ENCODE data around the gene NDUFAF2.
"Not testable (repeated sequence)": the region's sequence is repeated elsewhere in the genome, so short reads cannot be mapped to it uniquely, and the experiment has no call there.

The NDUFAF2 gene

DNA sequence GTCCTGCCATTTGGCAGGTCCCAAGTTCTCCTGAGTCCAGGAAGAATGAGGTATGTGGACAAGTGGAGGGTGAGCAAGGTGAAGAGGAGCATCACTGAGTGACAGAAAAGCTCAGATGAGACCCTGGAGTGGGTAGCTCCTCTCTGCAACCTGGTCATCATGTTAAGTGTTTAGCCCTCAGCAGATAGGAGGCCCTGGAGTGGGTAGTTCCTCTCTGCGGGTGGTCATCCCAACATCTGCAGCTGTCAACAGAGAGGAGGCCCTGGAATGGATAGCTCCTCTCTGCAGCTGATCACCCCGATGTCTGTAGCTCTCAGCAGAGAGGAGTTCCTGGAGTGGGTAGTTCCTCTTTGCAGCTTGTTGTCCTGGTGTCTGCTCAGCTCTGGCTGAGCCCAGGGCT lies 48.4 kb downstream of the NDUFAF2 start:
- DNase-seq (ENCODE audit: low spot score), result no peak

DNA sequence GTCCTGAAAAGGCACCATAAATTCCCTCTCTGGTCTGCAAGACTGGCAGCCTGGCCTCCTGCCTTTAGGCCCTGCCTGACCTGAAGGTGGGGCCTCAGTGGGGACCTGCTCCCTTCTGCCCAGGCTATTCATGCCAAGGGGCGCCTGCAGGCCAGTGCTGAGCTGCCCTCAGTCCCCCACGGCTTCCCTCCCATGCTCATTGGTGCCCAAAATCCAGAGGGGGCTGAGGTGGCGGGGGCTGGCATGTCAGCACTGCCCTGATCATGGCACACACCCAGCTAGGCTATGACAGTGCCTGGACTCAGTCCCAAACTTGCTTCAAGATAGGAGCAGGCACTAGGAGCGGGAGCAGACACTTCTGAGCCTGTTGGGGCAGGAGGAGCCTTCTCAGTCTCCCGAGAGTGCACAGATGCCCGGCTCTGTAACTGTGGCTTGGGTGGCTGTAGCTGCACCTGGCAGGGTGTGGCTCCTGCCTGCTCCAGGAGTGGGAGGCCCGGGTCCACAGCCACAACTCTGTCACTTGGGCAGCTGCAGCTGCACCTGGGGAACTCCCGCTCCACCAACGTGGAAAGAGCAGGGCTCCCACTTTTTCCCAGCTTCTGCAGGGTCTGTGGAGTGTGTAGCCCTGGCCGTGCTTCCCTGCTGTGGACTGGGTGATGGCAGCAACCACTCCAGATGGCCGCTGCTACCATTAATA lies 49.0 kb downstream of the NDUFAF2 start:
- no peak for DNase-seq (ENCODE audit: low spot score)

DNA sequence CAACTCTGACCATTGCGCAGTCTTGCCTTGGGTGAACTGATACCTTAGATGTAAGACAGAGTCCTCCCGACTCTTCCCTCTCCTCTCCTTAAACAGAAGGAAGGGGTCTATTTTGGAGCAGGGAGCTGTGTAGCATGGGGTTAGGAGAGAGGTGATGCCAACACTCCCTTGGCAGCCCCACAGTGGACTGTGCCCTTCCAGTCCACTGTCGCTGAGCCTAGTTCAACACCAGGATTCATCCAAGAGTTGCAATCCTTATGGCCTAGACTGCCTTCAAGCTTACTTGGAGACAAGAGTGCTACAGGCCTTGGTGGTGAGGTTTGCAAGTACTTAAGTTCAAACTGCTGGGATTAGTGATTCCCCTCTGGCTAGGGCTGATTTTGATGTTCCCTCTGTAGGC lies 51.4 kb downstream of the NDUFAF2 start:
- no peak for DNase-seq (ENCODE audit: low spot score)

DNA sequence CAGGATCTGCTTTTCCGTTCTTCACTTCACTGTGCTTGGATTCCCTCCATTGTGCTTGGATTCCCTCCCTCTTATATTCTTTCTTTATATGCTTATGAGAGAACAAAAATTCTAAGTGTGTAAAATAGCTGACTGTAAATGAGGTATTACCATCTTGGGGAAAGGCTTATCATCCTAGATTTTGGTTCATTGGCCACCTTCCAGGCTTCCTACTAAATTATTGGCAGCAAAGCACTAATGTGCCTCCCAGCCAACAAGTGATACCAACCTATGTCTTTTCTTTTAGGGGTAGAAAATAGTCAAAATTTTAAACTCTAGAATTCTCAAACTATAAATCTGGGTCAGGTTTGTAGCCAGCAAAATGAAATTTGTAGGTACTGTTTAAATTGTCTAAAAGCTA lies 52.7 kb downstream of the NDUFAF2 start:
- no peak for DNase-seq (ENCODE audit: low spot score)

DNA sequence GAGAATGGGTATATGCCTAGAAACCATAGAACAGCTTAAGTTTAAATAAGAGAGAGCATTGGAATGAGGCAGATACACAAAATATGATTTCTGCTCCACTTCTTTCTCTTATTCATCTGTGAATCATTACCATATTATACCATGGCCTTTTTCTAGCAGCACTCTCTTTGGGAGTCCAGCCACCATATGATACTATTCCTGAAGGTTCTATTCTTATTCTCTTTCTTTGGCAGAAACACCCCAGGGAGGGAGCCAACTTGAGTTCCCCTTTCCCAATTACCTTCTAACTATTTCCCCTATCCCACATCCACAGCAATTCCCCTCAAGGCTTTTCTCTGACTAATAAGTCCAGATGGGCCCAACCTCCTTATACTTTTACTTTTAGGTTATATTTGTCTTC lies 55.9 kb downstream of the NDUFAF2 start:
- DNase-seq (ENCODE audit: low spot score), result no peak

DNA sequence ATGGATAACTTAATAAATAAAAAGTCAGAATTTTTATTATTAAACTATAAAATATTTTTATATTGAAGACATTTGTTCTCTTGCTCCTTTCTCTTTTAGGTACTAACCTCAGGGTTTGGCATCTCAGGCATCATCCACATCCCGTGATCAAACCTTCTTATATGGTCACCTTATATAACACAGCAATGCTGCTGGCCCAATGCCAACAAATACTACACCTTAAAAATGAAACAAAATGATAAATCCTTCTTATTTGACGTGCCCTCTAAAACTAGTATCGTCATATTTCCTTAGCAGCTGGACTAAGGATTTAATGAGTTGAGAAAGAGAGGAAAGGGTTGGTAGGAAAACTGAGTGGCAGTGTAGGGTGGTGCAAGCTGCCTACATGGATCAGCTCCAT lies 56.6 kb downstream of the NDUFAF2 start:
- DNase-seq (ENCODE audit: low spot score), result no peak

DNA sequence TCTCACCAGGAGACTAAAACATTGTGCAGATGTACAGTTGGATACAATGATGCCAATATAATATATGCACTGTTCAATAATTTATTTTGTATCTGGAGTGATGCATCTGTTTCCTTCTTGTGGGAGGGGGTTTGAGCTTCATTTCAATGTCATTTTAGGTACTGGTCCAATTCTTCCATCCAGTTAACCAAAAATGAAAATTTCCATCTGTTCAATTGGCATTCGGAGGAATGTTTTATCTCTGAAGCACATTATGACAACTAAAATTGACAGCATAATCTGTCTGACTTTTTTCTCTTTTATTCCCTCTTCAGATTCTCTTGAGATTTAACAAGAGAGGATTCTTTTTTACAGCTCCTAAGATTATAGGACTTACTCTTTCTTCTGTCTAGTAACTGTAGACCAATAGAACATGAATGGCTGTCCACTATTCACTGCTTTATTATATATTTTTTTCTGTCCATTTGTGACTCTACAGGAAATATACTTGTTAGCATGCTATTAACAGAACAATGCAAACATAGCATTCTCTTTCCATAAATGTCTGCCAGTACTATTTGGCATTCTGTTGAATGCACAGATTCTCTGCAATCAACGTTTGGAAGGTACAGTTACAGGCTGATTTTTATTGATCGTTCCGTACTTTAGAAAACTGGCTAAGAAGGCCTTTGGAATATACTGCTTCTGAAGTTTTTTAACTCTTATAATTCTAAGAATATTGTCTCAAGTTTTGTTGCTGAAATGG lies 57.8 kb downstream of the NDUFAF2 start:
- DNase-seq (ENCODE audit: low spot score), result no peak

DNA sequence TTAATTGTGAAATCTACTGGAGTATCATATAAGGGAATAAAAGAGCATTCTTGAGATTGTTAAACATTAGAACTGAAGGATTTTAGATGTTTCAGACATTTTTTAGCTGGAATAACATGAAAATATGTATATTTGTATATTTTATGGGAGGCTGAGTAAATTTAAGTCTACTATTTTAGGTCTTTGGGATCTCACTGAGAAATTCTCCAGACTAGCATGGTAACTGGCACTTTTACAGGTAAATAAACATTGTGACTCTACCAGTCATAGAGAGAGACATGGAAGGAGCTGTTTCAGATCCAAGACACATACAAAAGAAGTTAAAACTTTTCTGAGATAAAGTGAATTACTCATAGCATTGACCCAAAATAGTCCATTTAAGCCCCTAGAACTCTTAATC lies 59.4 kb downstream of the NDUFAF2 start:
- no peak for DNase-seq (ENCODE audit: low spot score)

DNA sequence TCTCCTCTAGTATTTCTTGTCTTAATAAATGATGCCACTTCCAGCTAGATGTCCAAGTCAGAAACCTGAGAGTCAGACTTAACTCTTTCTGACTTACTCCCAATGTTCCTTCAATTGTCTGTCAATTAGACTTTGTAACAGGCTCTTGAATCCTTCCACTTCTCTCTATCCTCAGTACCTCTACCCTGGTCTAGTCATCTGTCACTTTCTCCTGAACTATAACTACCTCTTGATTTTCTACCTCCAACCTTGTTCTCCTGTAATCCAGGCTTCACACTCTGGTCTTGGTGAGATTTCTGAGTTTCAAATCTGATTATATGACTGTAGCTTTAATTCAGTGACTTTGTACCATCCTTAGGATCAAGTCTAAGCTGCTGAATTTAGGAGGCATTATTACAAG lies 64.9 kb downstream of the NDUFAF2 start:
- DNase-seq (ENCODE audit: low spot score), result no peak

DNA sequence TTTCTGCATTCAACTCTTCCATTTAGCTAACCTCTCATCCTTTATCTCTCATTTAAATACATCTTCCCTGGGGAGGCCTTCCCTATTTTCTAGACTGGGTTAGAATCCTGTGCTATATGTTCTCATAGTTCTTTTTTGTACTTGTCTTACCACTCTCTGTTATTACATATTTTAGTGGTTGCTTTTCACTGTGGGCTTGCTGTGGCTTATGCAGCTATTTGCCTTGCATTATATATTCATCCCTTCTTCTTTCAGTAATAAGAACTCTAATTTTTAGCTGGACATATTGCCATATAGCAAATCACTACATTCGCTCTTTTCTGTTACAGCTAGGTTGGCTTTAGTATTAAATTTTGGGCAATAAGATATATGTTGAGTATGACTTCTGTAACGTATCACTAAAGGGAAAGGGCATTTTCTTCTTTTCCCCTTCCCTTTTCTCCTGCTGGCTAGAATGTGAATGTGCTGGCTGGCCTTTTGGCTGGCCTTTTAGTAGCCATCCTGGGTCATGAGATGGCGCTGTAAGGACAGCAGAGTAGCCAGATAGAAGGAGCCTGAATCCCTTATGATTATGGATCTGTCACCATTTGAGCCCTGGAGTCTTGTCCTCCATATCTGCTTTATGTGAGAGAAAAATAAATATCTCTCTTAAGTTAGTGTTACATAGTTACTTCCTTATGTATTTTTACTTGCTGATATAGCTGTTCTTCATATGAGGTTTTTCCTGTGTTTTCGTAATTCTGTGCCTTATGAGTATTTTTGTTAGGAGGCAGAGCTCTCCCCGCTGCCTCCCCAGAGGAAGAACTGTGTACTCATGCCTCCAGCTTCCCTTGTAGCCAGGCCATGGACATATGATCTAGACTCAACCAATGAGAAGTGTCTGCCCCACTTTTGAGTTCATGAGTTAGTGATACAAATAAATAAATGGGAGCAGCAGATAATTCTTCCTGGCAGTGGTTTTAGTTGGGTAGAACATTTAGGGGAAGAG lies 65.8 kb downstream of the NDUFAF2 start:
- DNase-seq (ENCODE audit: low spot score), result no peak

DNA sequence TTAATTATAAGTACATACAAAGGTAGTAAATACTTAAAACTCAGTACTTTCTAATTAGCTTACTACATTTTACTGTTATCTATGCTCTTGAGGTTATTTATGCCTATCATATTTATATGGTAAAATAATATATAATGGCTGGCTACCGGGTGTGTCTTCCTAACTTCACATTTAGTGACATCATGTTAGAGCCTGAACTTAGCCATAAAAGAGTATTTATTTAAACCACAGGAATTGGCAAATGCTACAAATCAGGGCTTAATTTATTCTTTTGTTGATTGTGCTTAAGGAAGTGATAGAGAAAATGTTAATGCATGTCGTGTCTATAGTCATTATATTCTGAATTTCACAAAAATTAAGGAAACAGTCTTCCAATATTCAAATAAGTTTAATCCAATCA lies 73.1 kb downstream of the NDUFAF2 start:
- DNase-seq (ENCODE audit: low spot score), result no peak

DNA sequence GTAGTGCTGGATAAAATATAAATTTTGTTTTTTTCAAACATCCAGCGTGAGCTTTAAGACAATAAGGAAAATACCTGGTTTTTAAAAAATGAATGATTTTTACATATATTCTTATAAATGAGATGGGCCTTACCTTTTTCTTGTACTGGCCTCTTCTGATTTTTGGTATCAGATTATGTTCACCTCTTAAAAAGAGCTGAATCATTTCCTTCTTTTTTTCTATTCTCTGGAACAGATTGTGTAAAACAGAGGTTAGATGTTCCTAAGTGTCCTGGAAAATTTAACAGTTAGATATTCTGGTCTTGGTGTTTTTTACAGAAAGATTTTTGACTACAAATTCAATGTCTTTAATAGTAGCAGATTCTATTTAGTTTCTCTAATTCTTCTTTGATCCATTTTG lies 74.6 kb downstream of the NDUFAF2 start:
- DNase-seq (ENCODE audit: low spot score), result no peak

DNA sequence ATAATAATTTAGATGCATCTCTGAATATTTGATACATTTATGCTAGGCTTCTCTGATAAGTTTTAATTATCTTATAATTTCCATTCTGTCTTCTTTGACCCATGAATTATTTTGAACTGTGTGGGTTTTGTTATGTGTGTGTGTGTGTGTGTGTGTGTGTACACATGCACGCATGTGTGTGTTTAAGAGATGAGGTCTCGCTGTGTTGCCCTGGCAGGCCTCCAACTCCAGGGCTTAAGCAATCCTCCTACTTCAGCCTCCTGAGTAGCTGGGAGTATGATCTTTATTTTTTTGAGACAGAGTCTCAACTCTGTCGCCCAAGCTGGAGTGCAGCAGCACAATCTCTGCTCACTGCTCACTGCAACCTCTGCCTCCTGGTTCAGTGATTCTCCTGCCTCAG lies 75.4 kb downstream of the NDUFAF2 start:
- DNase-seq (ENCODE audit: low spot score), result no peak

DNA sequence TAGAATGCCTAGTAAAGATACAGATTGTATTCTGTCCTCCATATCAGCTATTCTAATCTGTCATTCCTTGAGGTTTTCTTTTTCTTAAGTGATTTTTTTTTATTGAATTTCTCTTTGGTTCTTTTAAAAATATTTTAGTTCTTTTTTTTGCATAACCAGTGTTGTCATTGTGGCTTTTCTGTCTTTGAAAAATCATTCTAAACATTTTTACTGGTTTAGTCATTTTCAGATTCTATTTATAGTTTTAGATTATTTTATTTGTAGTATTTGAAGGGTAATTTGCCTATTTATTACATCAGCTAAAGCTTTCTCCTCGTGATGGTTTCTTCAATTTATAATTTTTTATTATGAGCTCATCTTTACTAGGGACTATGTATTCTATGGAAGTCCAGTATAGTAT lies 78.1 kb downstream of the NDUFAF2 start:
- no peak for DNase-seq (ENCODE audit: low spot score)

DNA sequence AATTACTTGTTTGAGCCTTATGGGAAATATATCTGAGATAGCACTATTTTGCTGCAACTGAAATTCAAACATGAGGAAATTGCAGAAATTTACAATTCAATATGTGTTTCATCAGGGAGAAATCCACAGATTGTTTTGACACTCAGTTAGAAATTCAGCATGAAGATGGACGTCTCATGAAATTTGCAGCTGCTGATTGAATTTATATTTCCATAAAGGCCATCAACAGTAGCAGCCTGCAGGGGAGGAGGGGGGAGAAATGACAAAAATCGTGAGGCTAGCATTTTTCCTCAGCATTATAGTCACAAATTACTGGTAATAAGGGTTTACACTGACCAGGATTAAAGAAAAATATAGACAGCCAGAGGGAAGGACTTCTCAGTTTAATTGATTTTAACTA lies 81.0 kb downstream of the NDUFAF2 start:
- DNase-seq (ENCODE audit: low spot score), result no peak

DNA sequence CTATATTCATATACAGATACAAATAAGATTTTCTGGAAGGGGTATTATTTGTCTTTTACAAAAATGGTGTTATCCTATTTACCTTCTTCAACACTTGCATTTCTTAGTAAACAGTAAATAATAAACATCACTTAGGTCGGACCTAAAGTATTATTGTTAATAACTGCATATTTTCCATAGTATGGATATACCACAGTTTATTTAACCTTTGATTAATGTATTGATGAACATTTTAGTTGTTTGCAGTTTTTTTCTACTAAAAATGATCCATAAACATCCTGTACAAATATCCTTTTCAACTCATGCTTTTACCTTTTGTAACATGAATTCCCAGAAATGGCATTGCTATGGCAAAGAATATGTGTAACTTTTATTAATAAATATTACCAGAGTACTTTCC lies 83.4 kb downstream of the NDUFAF2 start:
- DNase-seq (ENCODE audit: low spot score), result no peak

DNA sequence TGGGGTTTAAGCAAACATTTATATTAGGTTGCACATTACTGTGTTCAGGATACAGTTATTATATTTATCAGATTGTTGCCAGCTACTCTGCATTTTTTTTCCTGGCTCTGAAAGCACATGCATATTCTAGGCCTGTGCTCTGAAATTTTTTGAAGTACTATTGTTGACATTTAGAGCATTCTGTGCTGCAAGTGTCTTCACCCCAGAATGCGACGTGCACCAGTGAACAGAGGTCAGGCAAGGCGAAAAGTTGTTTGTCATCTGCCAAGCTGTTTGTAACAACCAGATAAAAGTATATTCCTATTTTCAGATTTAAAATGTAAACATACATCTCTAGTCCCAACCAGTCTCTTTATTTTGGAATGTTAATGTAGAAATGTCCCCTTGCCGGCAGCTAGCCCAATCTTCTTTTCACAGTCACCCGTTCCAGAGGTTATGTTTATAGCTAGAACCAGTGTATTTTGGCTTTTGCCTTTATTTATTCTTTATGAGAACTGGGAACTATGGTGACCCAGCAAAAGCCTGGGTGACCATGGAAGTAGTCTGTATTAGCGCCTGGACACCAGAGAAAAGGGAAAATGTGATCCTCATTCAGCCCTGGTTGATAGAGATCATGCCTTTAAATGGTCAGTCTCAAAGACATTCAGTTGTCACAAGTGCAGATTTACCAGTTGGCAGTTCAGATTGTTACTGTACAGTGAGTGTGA lies 84.6 kb downstream of the NDUFAF2 start:
- DNase-seq (ENCODE audit: low spot score), result no peak

DNA sequence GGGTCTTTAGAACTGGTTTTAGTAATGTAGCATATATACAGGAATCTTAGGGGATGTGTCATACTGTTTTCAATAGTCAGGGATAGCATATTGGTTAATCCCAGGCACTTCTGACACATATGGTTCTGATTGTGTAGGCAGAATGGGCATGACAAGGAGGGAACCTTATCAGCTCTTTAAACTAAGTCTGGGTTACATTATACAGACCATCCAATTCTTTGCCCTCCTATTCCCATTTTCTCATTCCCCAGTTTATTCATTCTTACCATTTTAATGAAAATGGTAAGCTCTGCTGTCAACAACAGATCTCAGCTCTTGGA lies 85.1 kb downstream of the NDUFAF2 start:
- no peak for DNase-seq (ENCODE audit: low spot score)

DNA sequence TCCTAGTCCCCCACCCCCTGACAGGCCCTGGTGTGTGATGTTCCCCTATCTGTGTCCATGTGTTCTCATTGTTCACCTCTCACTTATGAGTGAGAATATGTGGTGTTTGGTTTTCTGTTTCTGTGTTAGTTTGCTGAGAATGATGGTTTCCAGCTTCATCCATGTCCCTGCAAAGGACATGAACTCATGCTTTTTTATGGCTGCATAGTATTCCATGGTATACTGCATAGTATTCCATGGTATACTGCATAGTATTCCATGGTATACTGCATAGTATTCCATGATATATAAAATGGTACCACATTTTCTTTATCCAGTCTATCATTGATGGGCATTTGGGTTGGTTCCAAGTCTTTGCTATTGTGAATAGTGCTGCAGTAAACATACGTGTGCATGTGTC lies 86.3 kb downstream of the NDUFAF2 start:
- DNase-seq (ENCODE audit: low spot score), result not testable (repeated sequence)

DNA sequence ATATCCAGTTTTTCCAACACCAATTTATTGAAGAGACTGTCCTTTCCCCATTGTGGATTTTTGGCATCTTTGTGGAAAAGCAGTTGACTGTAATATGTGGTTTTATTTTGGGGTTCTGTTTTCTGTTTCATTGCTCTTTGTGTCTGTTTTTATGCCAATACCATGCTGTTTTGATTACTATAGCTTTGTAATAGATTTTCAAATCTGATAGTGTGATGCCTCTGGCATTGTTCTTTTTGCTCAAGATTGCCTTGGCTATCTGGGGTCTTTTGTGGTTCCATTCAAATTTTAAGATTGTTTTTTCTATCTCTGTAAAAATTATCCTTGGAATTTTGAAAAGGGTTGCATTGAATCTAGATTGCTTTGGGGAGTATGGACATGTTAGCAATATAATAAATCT lies 99.5 kb downstream of the NDUFAF2 start:
- DNase-seq (ENCODE audit: low spot score), result no peak

DNA sequence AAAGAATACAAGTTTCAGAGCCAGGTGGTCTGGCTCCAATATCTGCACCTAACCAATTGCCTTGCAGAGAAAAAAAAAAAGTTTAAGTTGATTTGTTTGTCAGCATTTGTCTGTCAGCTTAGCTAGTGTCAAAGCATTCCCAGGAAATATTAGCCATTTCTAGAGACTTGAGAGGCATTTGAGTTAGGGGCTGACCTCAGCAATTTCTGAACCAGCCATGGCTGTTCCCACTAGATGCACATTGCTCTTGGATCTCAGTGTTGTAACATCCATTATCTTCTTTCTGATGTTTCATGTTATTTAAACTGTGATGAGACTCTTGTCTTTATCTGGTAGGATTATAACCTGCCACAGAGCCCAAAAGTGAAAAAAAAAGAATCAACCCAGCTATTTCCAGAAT lies 102.3 kb downstream of the NDUFAF2 start:
- no peak for DNase-seq (ENCODE audit: low spot score)

DNA sequence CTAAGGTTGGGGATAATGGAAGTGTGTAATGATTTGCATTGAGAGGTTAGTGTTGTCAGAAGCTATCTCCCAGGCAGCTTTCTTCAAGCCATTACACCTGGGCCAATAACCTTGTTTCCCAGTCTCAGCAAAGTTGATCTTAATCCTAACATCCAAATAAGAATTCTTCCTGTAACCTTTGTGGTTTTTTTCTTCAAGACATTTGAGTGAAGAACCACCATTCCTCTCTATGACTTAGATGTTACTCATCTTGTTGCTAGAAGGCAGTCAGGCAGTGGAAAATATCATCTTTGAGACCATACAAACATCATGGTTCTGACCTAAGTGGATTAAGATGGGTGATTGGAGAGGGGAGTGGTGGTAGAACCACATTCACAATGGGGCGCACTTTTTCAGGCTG lies 103.5 kb downstream of the NDUFAF2 start:
- DNase-seq (ENCODE audit: low spot score), result no peak

All from left forelimb (tissue), 1 donor.